ENCODE measurements around the gene DRG2.

The DRG2 gene

GRCh38 chr17:18087610-18088491, at the start of gene DRG2:
Gene DRG2, plus strand, starts transcription at chr17:18087948. Its CDS starts 76 bp downstream, at chr17:18088024.
- peak; percentile 86 for DNase-seq (ENCODE audit: low spot score)

GRCh38 chr17:18038149-18038850, 49.4 kb upstream of the DRG2 start:
- no peak for DNase-seq (ENCODE audit: low spot score)

- peak; percentile 92 for DNase-seq (ENCODE audit: low spot score)
Observed at GRCh38 chr17:18038861-18039534, 48.8 kb upstream of the DRG2 start, which contains the start of the genes ATPAF2 and GID4. Gene ATPAF2, minus strand, starts transcription at chr17:18039168. Its CDS starts 155 bp downstream, at chr17:18039013. Gene GID4, plus strand, starts transcription at chr17:18039408. Its CDS starts 57 bp downstream, at chr17:18039465.

GRCh38 chr17:18039535-18040260, 48.0 kb upstream of the DRG2 start:
- DNase-seq (ENCODE audit: low spot score) = no peak

- no peak for DNase-seq (ENCODE audit: low spot score)
Observed at GRCh38 chr17:18040261-18040858, 47.4 kb upstream of the DRG2 start.

- DNase-seq (ENCODE audit: low spot score) = no peak
Observed at GRCh38 chr17:18041776-18042175, 46.0 kb upstream of the DRG2 start.

GRCh38 chr17:18042983-18043382, 44.8 kb upstream of the DRG2 start:
- DNase-seq (ENCODE audit: low spot score) = no peak

- peak; percentile 12 for DNase-seq (ENCODE audit: low spot score)
Observed at GRCh38 chr17:18043491-18043890, 44.3 kb upstream of the DRG2 start.

GRCh38 chr17:18044609-18045008, 43.1 kb upstream of the DRG2 start:
- DNase-seq (ENCODE audit: low spot score) = no peak

- no peak for DNase-seq (ENCODE audit: low spot score)
Observed at GRCh38 chr17:18045691-18046350, 41.9 kb upstream of the DRG2 start.

- no peak for DNase-seq (ENCODE audit: low spot score)
Observed at GRCh38 chr17:18055597-18055996, 32.2 kb upstream of the DRG2 start.

- DNase-seq (ENCODE audit: low spot score) = no peak
Observed at GRCh38 chr17:18056214-18056613, 31.5 kb upstream of the DRG2 start.

GRCh38 chr17:18059283-18059682, 28.5 kb upstream of the DRG2 start:
- no peak for DNase-seq (ENCODE audit: low spot score)

- DNase-seq (ENCODE audit: low spot score) = no peak
Observed at GRCh38 chr17:18064053-18064452, 23.7 kb upstream of the DRG2 start.

GRCh38 chr17:18065546-18065945, 22.2 kb upstream of the DRG2 start:
- DNase-seq (ENCODE audit: low spot score) = no peak

GRCh38 chr17:18066866-18067265, 20.9 kb upstream of the DRG2 start:
- no peak for DNase-seq (ENCODE audit: low spot score)

GRCh38 chr17:18069101-18069500, 18.6 kb upstream of the DRG2 start:
- DNase-seq (ENCODE audit: low spot score) = no peak

- no peak for DNase-seq (ENCODE audit: low spot score)
Observed at GRCh38 chr17:18070861-18071340, 16.8 kb upstream of the DRG2 start.

- DNase-seq (ENCODE audit: low spot score) = no peak
Observed at GRCh38 chr17:18071751-18072150, 16.0 kb upstream of the DRG2 start.

GRCh38 chr17:18074566-18075272, 13.0 kb upstream of the DRG2 start:
- no peak for DNase-seq (ENCODE audit: low spot score)

Data from HuH-7 (cell line).